ENCODE data around the gene P2RX7. TPM values are rescaled to one million over a fixed set of nuclear protein-coding genes. Genes with fewer than 3 reads are reported as not detected.

The P2RX7 gene
- total and polyA plus RNA-seq, 8 donors: 0.77 to 8.8 (median 1.4) TPM

DNA sequence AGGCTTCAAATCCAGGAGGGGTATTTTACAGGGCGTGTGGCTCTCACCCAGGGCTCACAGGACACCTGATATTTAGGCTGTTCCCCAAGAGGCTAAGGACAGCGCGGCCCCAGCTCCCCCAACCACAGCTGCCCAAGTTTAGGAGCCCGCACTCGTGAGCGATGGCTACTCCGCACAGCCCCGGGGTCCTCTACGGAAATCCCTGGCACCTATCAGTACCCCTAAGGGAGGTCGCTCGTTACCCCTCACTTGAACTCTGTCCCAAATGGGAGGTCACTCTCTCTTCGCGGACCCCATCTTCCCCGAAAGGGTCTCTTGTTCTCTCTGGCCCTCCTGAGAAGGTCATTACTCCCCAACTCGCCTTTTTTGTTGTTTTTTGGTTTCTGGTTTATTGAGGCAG lies 76.5 kb downstream of the P2RX7 start:
- Histone ChIP-seq H3K27me3 (no peaks in the 10 kb centered on the region), H3K36me3 (no peaks in the 10 kb centered on the region), H3K4me3 (peak overlapping the region in 2 of 4 donors; percentile 61 to 89), H3K9me3 (no peaks in the 10 kb centered on the region), H3K4me1 (peaks cover 0 to 10% (median 5%) of the 10 kb centered on the region in 3 donors), H3K27ac (peak overlapping the region in 3 of 4 donors; percentile 89 to 98 (median 96))
- FAIRE-seq (no peak), DNase-seq (peak in 1 of 6 donors; percentile 42), ATAC-seq (no peak)
- no peak for TF ChIP-seq CTCF (IDR thresholded peaks at IDR 0.05)
- intact Hi-C loops (cut with DNase I): no loop called here
- 90 to 91% methylated on average over 15 of the region's 15 CpGs for WGBS, 2 donors

DNA sequence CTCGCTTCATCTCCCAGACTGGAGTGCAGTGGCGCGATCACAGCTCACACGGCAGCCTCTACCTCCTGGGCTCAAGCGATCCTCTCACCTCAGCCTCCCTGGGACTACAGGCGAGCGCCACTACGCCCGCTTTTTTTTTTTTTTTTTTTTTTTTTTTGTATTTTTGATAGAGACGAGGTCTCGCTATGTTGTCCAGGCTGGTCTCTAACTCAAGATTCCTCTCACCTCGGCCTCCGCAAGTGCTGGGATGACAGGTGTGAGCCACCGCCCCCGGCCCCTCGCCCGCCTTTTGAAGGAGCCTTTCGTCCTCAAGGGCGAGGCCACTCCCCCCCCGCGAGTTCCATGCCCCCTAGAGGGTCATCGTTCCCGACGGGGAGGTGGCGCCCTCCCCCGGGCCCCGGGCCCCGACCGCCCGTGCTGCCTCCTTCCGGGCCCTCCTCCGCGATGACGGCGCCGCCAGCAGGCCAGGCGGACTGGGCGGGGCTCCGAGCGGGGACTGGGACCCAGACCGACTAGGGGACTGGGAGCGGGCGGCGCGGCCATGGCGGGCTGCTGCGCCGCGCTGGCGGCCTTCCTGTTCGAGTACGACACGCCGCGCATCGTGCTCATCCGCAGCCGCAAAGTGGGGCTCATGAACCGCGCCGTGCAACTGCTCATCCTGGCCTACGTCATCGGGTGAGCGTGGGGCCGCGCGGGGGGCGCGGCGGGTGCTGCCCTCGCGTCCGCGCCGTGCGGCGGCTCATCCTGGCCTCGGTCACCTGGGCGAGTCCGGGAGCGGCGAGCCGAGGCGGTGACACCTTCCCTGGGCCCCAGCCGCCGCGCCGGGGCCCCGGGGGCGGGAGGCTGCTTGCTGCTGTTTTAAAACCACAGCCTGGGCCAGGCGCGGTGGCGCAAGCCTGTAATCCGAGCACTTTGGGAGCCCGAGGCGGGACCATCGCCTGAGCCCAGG lies 77.2 kb downstream of the P2RX7 start, which contains the start of gene P2RX4:
P2RX4 (plus strand) TSS at position 506 of the 949 bp plus-strand sequence; CDS start at position 542, 36 bp downstream.
- FAIRE-seq: no peak
- Histone ChIP-seq H3K27me3 (no peaks in the 10 kb centered on the region), H3K4me3 (peak within 1 kb of the TSS; percentile 61 to 89 (median 76)), H3K9me3 (no peaks in the 10 kb centered on the region), H3K36me3 (no peaks in the 10 kb centered on the region), H3K4me1 (peaks cover 0 to 16% (median 10%) of the 10 kb centered on the region in 3 donors), H3K27ac (peak within 1 kb of the TSS; percentile 89 to 98 (median 93))
- intact Hi-C loops (cut with DNase I): no loop called here
- TF ChIP-seq CTCF (IDR thresholded peaks at IDR 0.05): no peak
- DNase-seq: peak; percentile 80 to 95 (median 90)
- 7 to 9% methylated on average over 75 to 97 of the region's 97 CpGs for WGBS, 2 donors
- ATAC-seq: peak; percentile 86 to 93 (median 90)

GRCh38 chr12:121212875-121213274 lies 80.2 kb downstream of the P2RX7 start:
- WGBS, 2 donors: 87 to 92% methylated on average over 5 of the region's 5 CpGs
- Histone ChIP-seq H3K9me3 (no peaks in the 10 kb centered on the region), H3K4me1 (peaks cover 27 to 43% (median 34%) of the 10 kb centered on the region in 3 donors), H3K36me3 (no peaks in the 10 kb centered on the region), H3K4me3 (no peak overlapping the region), H3K27me3 (no peaks in the 10 kb centered on the region), H3K27ac (peak overlapping the region in 1 of 4 donors; percentile 93)
- ATAC-seq (no peak), FAIRE-seq (no peak), DNase-seq (no peak)
- intact Hi-C loops (cut with DNase I): no loop called here
- TF ChIP-seq CTCF (IDR thresholded peaks at IDR 0.05): no peak

DNA sequence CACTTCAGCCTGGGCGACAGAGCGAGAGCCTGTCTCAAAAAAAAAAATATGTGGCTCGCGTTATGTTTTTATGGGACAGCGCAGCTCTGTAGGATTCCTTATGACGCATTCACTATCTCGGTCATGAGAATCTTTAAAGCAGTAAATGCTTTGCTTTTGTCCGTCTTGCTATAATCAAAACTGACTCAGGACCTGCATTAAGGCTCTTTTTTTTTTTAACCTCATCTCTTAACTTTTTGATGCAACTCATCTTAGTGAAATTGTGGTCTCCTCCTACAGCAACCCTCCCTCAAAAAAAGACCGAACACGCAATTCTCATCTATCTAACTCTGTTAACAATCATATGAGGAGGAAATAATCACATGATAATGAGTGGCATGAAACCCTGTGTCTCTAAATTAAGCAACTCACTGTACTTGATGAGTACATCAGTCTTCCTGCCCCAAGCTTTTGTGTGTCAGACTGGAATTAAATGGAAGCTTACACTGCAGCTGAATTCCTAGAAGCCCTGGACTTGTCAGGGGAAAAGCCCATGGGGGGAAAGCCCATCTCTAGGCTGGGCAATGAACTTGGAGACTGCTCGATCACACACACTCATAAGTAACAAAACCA lies 81.6 kb downstream of the P2RX7 start:
- no peak for TF ChIP-seq CTCF (IDR thresholded peaks at IDR 0.05)
- Histone ChIP-seq H3K4me3 (no peak overlapping the region), H3K27me3 (no peaks in the 10 kb centered on the region), H3K9me3 (no peaks in the 10 kb centered on the region), H3K4me1 (peaks cover 36 to 56% (median 42%) of the 10 kb centered on the region in 3 donors), H3K36me3 (no peaks in the 10 kb centered on the region), H3K27ac (peak overlapping the region; percentile 41 to 93 (median 74))
- ATAC-seq (peak in 1 of 4 donors; percentile 4), FAIRE-seq (no peak), DNase-seq (no peak)
- 51 to 71% methylated on average over 11 of the region's 11 CpGs for WGBS, 2 donors
- intact Hi-C loops (cut with DNase I): no loop called here

Measured in pancreas (tissue), 10 donors.